ENCODE measurements around the gene CKS1B. TPM values are rescaled to one million over a fixed set of nuclear protein-coding genes. Genes with fewer than 3 reads are reported as not detected.
A peak's percentile ranks its signal among the peaks of the same experiment; 100 is the strongest.

CKS1B gene
- total RNA-seq, 1 donor from 2014 or later: 72.4 TPM

GRCh38 chr1:154953611-154954038 is 20.9 kb upstream of the CKS1B start:
- no peak for TF ChIP-seq CTCF (IDR thresholded peaks at IDR 0.05; ENCODE audit: insufficient read depth, low read length, poor library complexity, severe bottlenecking)
- Histone ChIP-seq H3K4me3 (ENCODE audit: low read depth, low read length) (no peak overlapping the region), H3K27me3 (ENCODE audit: control insufficient read depth, insufficient read depth, low read length) (no peaks in the 10 kb centered on the region), H3K36me3 (ENCODE audit: control insufficient read depth, insufficient read depth, low read length) (no peaks in the 10 kb centered on the region)
- no peak for DNase-seq (ENCODE audit: low read depth)

- DNase-seq (ENCODE audit: low read depth): no peak
- H3K4me3 ChIP-seq (ENCODE audit: low read depth, low read length): no peak overlapping the region
- no peak for TF ChIP-seq CTCF (IDR thresholded peaks at IDR 0.05; ENCODE audit: insufficient read depth, low read length, poor library complexity, severe bottlenecking)
These were observed 19.9 kb upstream of the CKS1B start for GRCh38 chr1:154954541-154954940.

GRCh38 chr1:154955039-154955717 is 19.3 kb upstream of the CKS1B start:
- Histone ChIP-seq H3K27me3 (ENCODE audit: control insufficient read depth, insufficient read depth, low read length) (no peaks in the 10 kb centered on the region), H3K4me3 (ENCODE audit: low read depth, low read length) (peak overlapping the region; percentile 50), H3K36me3 (ENCODE audit: control insufficient read depth, insufficient read depth, low read length) (peaks cover 2% of the 10 kb centered on the region)
- TF ChIP-seq CTCF (IDR thresholded peaks at IDR 0.05; ENCODE audit: insufficient read depth, low read length, poor library complexity, severe bottlenecking): no peak
- DNase-seq (ENCODE audit: low read depth): peak; percentile 73

More at GRCh38 chr1:154954541-154954940, 19.9 kb upstream of the CKS1B start:
- H3K36me3 ChIP-seq (ENCODE audit: control insufficient read depth, insufficient read depth, low read length): peaks cover under 1% of the 10 kb centered on the region
- no peaks in the 10 kb centered on the region for H3K27me3 ChIP-seq (ENCODE audit: control insufficient read depth, insufficient read depth, low read length)

- peak; percentile 79 for DNase-seq (ENCODE audit: low read depth)
- peak; percentile 39 for TF ChIP-seq CTCF (IDR thresholded peaks at IDR 0.05; ENCODE audit: insufficient read depth, low read length, poor library complexity, severe bottlenecking)
- H3K36me3 ChIP-seq (ENCODE audit: control insufficient read depth, insufficient read depth, low read length): peaks cover 2% of the 10 kb centered on the region
These were observed 18.6 kb upstream of the CKS1B start, which contains the start of gene PBXIP1 for GRCh38 chr1:154955718-154956543. Gene PBXIP1, minus strand, starts transcription at chr1:154956099. Its CDS starts 2,378 bp downstream, at chr1:154953721.

GRCh38 chr1:154956544-154956941 is 17.9 kb upstream of the CKS1B start:
- peak overlapping the region; percentile 50 for H3K4me3 ChIP-seq (ENCODE audit: low read depth, low read length)
- H3K27me3 ChIP-seq (ENCODE audit: control insufficient read depth, insufficient read depth, low read length): no peaks in the 10 kb centered on the region
- peaks cover 2% of the 10 kb centered on the region for H3K36me3 ChIP-seq (ENCODE audit: control insufficient read depth, insufficient read depth, low read length)
- TF ChIP-seq CTCF (IDR thresholded peaks at IDR 0.05; ENCODE audit: insufficient read depth, low read length, poor library complexity, severe bottlenecking): no peak
- no peak for DNase-seq (ENCODE audit: low read depth)

More at GRCh38 chr1:154955718-154956543, 18.6 kb upstream of the CKS1B start, which contains the start of gene PBXIP1:
- Histone ChIP-seq H3K4me3 (ENCODE audit: low read depth, low read length) (peak within 1 kb of the TSS; percentile 50), H3K27me3 (ENCODE audit: control insufficient read depth, insufficient read depth, low read length) (no peaks in the 10 kb centered on the region)
